Mesendoderm (in vitro differentiated cells): ENCODE results near the gene TSPAN33.

Experiments
- DNase-seq: peaks from one replicate; pipeline ENCODE4 v3.0.0; 2013
- H2AK5ac ChIP-seq: 2 replicates; pipeline ENCODE4 v1.6.1; 2013; ENCODE audit warnings: low read length, inconsistent platforms
- H2BK120ac ChIP-seq: 2 replicates; pipeline ENCODE4 v1.6.1; 2013; ENCODE audit warnings: low read depth, mild to moderate bottlenecking, low read length, moderate library complexity, mixed read lengths
- H2BK15ac ChIP-seq: replicated peaks from 2 replicates; pipeline ENCODE4 v1.6.1; 2013; ENCODE audit warnings: low read depth, mild to moderate bottlenecking, moderate library complexity
- H2BK5ac ChIP-seq: 2 replicates; pipeline ENCODE4 v1.6.1; 2013; ENCODE audit warnings: low read length, inconsistent platforms
- H3K18ac ChIP-seq: 2 replicates; pipeline ENCODE4 v1.6.1; 2013; ENCODE audit warnings: mild to moderate bottlenecking, low read length, mixed read lengths
- H3K23ac ChIP-seq: one replicate; pipeline ENCODE4 v1.6.1; 2013; ENCODE audit warnings: low read length
- H3K27ac ChIP-seq: 2 replicates; pipeline ENCODE4 v1.5.1; 2013; ENCODE audit warnings: low read depth, mild to moderate bottlenecking, inconsistent platforms, low read length, moderate library complexity
- H3K27me3 ChIP-seq: 2 replicates; pipeline ENCODE4 v1.6.1; 2013; ENCODE audit warnings: low read length, control low read depth, mild to moderate bottlenecking, inconsistent platforms; ENCODE audit not compliant: insufficient read depth, poor library complexity
- H3K36me3 ChIP-seq: 2 replicates; pipeline ENCODE4 v1.6.1; 2013; ENCODE audit warnings: low read length, inconsistent platforms; ENCODE audit not compliant: control insufficient read depth, insufficient read depth
- H3K4ac ChIP-seq: one replicate; pipeline ENCODE4 v1.6.1; 2013; ENCODE audit warnings: low read depth, mild to moderate bottlenecking, low read length, moderate library complexity
- H3K4me1 ChIP-seq: 2 replicates; pipeline ENCODE4 v1.6.1; 2013; ENCODE audit warnings: low read depth, low read length, inconsistent platforms; ENCODE audit not compliant: control insufficient read depth
- H3K4me2 ChIP-seq: 2 replicates; pipeline ENCODE4 v1.6.1; 2013; ENCODE audit warnings: low read length
- H3K4me3 ChIP-seq: 2 replicates; pipeline ENCODE4 v1.5.1; 2013; ENCODE audit warnings: mild to moderate bottlenecking, low read length
- H3K56ac ChIP-seq: one replicate; pipeline ENCODE4 v1.6.1; 2013; ENCODE audit warnings: low read length
- H3K79me1 ChIP-seq: 2 replicates; pipeline ENCODE4 v1.6.1; 2013; ENCODE audit warnings: low read length, inconsistent platforms
- H3K79me2 ChIP-seq: 2 replicates; pipeline ENCODE4 v1.6.1; 2013; ENCODE audit warnings: mild to moderate bottlenecking, low read length; ENCODE audit not compliant: control insufficient read depth, insufficient read depth
- H3K9ac ChIP-seq: 2 replicates; pipeline ENCODE4 v1.6.1; 2013; ENCODE audit warnings: low read length, inconsistent platforms
- H4K5ac ChIP-seq: one replicate; pipeline ENCODE4 v1.6.1; 2013; ENCODE audit warnings: low read length
- H4K8ac ChIP-seq: one replicate; pipeline ENCODE4 v1.6.1; 2013; ENCODE audit warnings: low read depth, mild to moderate bottlenecking, control low read depth, low read length, moderate library complexity
- WGBS: extraction: QIAGEN DNeasy Blood & Tissue Kit; methylation state at CpG from one replicate; pipeline ENCODE4 v1.1.7; 2013; ENCODE audit warnings: low lambda C conversion rate, missing lambda C conversion rate; ENCODE audit not compliant: insufficient coverage; ENCODE audit errors: extremely low coverage; 5-methylcytosine and 5-hydroxymethylcytosine counted together

The TSPAN33 gene

DNA sequence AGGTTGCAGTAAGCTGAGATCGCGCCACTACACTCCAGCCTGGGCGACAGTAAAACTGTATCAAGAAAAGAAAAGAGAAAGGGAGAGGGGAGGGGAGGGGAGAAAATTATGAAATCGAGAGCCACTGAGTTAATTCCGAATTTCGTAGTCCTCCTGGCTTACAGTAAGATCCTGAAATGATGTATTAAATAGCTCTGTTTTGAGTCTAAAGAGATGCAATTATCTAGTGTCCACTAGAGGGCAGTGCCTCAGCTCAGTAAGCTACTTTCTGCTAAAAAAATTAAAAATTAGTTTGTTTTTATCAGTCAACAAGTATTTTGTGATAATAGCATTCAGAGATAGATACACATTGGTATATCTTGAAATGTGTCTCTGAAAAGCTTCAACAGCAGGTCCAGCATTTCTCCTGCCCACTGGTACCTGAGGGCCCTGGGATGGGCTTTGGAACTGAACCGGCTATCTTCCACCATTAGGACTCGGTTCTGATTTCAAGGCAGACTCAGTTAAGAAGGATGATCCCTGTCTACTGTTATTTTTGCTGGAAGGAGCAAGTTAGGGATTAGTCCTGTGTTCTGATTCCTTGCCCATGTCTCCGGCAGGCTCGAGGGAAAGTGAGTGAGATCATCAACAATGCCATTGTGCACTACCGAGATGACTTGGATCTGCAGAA is 19.5 kb downstream of the TSPAN33 start:
- H4K5ac ChIP-seq: no peak overlapping the region
- no CpG with 5 or more reads among the region's 11 CpGs for WGBS
- H3K4me3 ChIP-seq: no peak overlapping the region
- no peak overlapping the region for H3K56ac ChIP-seq
- H3K79me1 ChIP-seq: no peaks in the 10 kb centered on the region
- H2AK5ac ChIP-seq: no peak overlapping the region
- no peak overlapping the region for H3K4ac ChIP-seq
- H3K23ac ChIP-seq: no peak overlapping the region
- H3K9ac ChIP-seq: no peak overlapping the region
- H3K36me3 ChIP-seq: no peaks in the 10 kb centered on the region
- no peak overlapping the region for H3K18ac ChIP-seq
- no peaks in the 10 kb centered on the region for H3K79me2 ChIP-seq
- H4K8ac ChIP-seq: no peak overlapping the region
- H3K4me1 ChIP-seq: peaks cover 7% of the 10 kb centered on the region
- peak; percentile 51 for DNase-seq
- H2BK120ac ChIP-seq: no peak overlapping the region
- H3K4me2 ChIP-seq: no peak overlapping the region
- no peak overlapping the region for H3K27ac ChIP-seq
- no peak overlapping the region for H2BK5ac ChIP-seq
- H3K27me3 ChIP-seq: no peaks in the 10 kb centered on the region
- H2BK15ac ChIP-seq: no peak overlapping the region

DNA sequence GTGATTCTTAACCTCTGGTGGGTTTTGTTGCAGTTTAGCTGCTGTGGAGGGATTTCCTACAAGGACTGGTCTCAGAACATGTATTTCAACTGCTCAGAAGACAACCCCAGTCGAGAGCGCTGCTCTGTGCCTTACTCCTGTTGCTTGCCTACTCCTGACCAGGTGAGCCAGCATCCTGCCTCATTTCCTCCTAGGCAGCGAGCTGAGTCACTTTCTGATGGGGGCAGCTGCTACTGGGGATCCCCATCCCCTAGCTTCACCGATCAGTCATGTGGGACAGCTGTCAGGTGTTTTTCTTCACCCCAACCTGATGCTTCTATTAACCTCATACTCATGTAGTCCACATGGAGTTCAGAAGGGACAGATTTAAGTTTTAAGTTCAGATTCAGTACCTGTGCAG is 22.2 kb downstream of the TSPAN33 start:
- H3K36me3 ChIP-seq: no peaks in the 10 kb centered on the region
- no peak overlapping the region for H3K4me3 ChIP-seq
- H3K4me2 ChIP-seq: no peak overlapping the region
- DNase-seq: no peak
- H3K79me1 ChIP-seq: no peaks in the 10 kb centered on the region
- WGBS: no CpG with 5 or more reads among the region's 4 CpGs
- H3K9ac ChIP-seq: no peak overlapping the region
- H4K5ac ChIP-seq: no peak overlapping the region
- no peak overlapping the region for H3K56ac ChIP-seq
- no peak overlapping the region for H3K23ac ChIP-seq
- no peak overlapping the region for H3K27ac ChIP-seq
- H2AK5ac ChIP-seq: no peak overlapping the region
- H3K4me1 ChIP-seq: peaks cover 7% of the 10 kb centered on the region
- H3K27me3 ChIP-seq: no peaks in the 10 kb centered on the region
- no peak overlapping the region for H2BK15ac ChIP-seq
- H3K18ac ChIP-seq: no peak overlapping the region
- no peak overlapping the region for H3K4ac ChIP-seq
- H2BK5ac ChIP-seq: no peak overlapping the region
- H2BK120ac ChIP-seq: no peak overlapping the region
- no peak overlapping the region for H4K8ac ChIP-seq
- no peaks in the 10 kb centered on the region for H3K79me2 ChIP-seq

DNA sequence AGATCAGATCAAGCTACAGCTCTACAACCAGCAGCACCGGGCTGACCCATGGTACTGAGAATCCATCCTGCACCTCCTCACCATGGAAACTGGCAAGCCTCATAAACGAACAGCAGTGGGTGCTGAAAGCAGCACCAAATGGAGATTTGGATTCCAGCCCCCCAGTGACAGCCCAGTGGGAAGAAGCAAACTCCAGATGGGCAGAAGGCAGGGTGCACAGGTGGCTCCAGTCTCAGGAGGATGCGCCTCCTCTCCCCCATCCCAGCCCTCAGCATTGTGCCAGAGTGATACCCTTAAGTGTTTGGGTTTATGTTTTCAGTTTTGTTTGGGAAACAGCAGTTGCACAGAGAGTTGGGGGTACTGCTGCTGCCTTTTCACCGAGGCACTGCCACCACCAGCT is 23.3 kb downstream of the TSPAN33 start:
- no peaks in the 10 kb centered on the region for H3K27me3 ChIP-seq
- H3K27ac ChIP-seq: no peak overlapping the region

DNA sequence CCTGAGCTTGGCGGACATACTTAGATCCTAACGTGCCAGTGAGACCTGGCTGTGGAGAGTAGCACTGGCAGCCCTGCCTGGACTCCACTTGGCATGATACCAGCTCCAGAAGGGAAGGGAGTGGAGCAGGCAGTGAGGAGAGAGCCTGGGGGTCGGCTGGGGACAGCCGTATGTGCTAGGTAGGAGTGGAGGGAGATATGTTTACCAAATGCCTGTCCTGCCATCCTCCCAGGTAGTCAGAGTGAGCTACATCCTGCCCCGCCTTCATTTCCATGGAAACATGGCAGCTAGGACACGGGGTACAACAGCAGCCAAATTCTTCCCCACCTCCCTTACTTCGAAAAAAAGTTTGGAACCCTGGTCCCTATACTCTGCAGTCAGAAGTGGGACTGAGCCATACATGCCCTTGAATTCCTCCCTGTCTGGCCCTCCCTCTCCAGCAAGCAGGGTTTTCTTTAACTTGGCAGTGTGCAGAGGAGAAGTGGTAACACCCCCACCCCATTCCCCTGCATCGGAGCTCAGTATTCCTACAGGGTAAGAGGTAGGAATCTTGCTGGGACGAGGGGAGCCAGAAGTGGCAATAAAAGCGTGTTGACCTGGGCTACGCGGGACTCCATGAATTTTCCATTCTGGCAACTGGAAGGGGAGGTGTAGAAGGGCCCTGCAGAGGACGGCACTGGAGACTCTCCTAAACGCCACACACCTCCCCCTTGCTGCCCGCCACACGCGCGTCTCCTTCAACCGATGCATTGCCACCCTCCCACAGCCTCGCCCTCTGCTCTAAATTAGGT is 23.9 kb downstream of the TSPAN33 start:
- H3K4me2 ChIP-seq: peak overlapping the region; percentile 69
- peak overlapping the region; percentile 90 for H3K56ac ChIP-seq
- no CpG with 5 or more reads among the region's 20 CpGs for WGBS
- peak overlapping the region; percentile 1 for H3K27ac ChIP-seq
- peak; percentile 72 for DNase-seq
- no peaks in the 10 kb centered on the region for H3K27me3 ChIP-seq
- H2BK5ac ChIP-seq: no peak overlapping the region
- no peak overlapping the region for H4K8ac ChIP-seq
- peak overlapping the region; percentile 71 for H3K9ac ChIP-seq
- H3K36me3 ChIP-seq: no peaks in the 10 kb centered on the region
- H3K4me1 ChIP-seq: peaks cover 7% of the 10 kb centered on the region
- peak overlapping the region; percentile 33 for H4K5ac ChIP-seq
- H3K79me1 ChIP-seq: no peaks in the 10 kb centered on the region
- H3K4me3 ChIP-seq: no peak overlapping the region
- H3K79me2 ChIP-seq: no peaks in the 10 kb centered on the region
- H2BK15ac ChIP-seq: no peak overlapping the region
- H3K18ac ChIP-seq: peak overlapping the region; percentile 93
- no peak overlapping the region for H2BK120ac ChIP-seq
- no peak overlapping the region for H3K4ac ChIP-seq
- H2AK5ac ChIP-seq: no peak overlapping the region
- H3K23ac ChIP-seq: peak overlapping the region; percentile 59

More for the DNA sequence above, 23.3 kb downstream of the TSPAN33 start:
- no peak for DNase-seq
- H3K4me2 ChIP-seq: no peak overlapping the region
- H4K5ac ChIP-seq: no peak overlapping the region
- no peak overlapping the region for H4K8ac ChIP-seq
- H2BK120ac ChIP-seq: no peak overlapping the region
- no peak overlapping the region for H3K56ac ChIP-seq
- peaks cover 7% of the 10 kb centered on the region for H3K4me1 ChIP-seq
- no peaks in the 10 kb centered on the region for H3K36me3 ChIP-seq
- H2AK5ac ChIP-seq: no peak overlapping the region
- no peak overlapping the region for H3K23ac ChIP-seq
- no CpG with 5 or more reads among the region's 4 CpGs for WGBS
- H3K18ac ChIP-seq: no peak overlapping the region
- no peaks in the 10 kb centered on the region for H3K79me1 ChIP-seq
- no peak overlapping the region for H2BK5ac ChIP-seq
- no peak overlapping the region for H3K9ac ChIP-seq
- no peak overlapping the region for H2BK15ac ChIP-seq
- no peak overlapping the region for H3K4me3 ChIP-seq
- no peak overlapping the region for H3K4ac ChIP-seq
- no peaks in the 10 kb centered on the region for H3K79me2 ChIP-seq

DNA sequence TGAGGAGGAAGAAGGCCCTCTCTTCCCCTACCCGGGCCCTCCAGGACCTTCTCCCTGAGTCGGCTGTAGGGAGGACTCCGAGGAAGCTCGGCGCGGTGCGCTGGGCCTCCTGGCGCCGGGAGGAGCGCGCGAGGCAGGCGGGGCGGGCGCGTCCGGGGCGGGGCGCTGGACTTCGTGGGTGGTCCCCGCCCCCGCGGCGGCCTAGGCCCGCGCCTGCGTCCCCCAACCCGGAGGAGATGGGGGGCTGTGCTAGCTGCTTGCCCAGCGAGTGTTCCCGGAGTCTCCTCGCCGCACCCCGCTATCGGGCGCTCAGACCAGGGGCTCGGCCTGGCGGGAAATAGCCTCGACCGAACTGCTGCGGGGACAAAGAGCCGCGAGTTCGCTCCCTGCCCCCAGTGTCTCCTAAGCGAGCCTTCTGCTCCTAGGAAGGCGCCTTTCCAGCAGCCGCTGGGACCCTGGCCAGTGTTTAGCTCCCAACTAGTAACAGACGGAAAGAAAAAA is 24.7 kb downstream of the TSPAN33 start:
- DNase-seq: peak; percentile 84
- no peaks in the 10 kb centered on the region for H3K79me1 ChIP-seq
- H3K79me2 ChIP-seq: no peaks in the 10 kb centered on the region
- no peak overlapping the region for H4K8ac ChIP-seq
- H3K36me3 ChIP-seq: no peaks in the 10 kb centered on the region
- peak overlapping the region; percentile 69 for H3K4me2 ChIP-seq
- no peak overlapping the region for H2BK5ac ChIP-seq
- peak overlapping the region; percentile 66 for H3K4ac ChIP-seq
- peaks cover 7% of the 10 kb centered on the region for H3K4me1 ChIP-seq
- peak overlapping the region; percentile 75 for H2BK15ac ChIP-seq
- H3K4me3 ChIP-seq: peak overlapping the region; percentile 24
- H3K27ac ChIP-seq: peak overlapping the region; percentile 51
- H4K5ac ChIP-seq: no peak overlapping the region
- H3K27me3 ChIP-seq: no peaks in the 10 kb centered on the region
- peak overlapping the region; percentile 93 for H3K18ac ChIP-seq
- H3K9ac ChIP-seq: peak overlapping the region; percentile 74
- no CpG with 5 or more reads among the region's 47 CpGs for WGBS
- H2AK5ac ChIP-seq: no peak overlapping the region
- H3K56ac ChIP-seq: peak overlapping the region; percentile 90
- peak overlapping the region; percentile 75 for H3K23ac ChIP-seq
- H2BK120ac ChIP-seq: peak overlapping the region; percentile 89
